ENCODE results near the gene QRICH1.

QRICH1 gene

GRCh38 chr3:49053543-49053942, 40.3 kb downstream of the QRICH1 start:
- H3K4me3 ChIP-seq (ENCODE audit: low read length) = no peak overlapping the region
- TF ChIP-seq CTCF (conservative IDR thresholded peaks at IDR 0.05; ENCODE audit: low read depth, low read length) = no peak
- DNase-seq (ENCODE audit: low read depth) = no peak

GRCh38 chr3:49035281-49035680, 58.6 kb downstream of the QRICH1 start:
- H3K4me3 ChIP-seq (ENCODE audit: low read length) = no peak overlapping the region
- DNase-seq (ENCODE audit: low read depth) = no peak
- TF ChIP-seq CTCF (conservative IDR thresholded peaks at IDR 0.05; ENCODE audit: low read depth, low read length) = no peak

GRCh38 chr3:49034650-49035049, 59.2 kb downstream of the QRICH1 start:
- DNase-seq (ENCODE audit: low read depth) = no peak
- TF ChIP-seq CTCF (conservative IDR thresholded peaks at IDR 0.05; ENCODE audit: low read depth, low read length) = no peak

GRCh38 chr3:49032646-49033304, 61.1 kb downstream of the QRICH1 start:
- TF ChIP-seq CTCF (conservative IDR thresholded peaks at IDR 0.05; ENCODE audit: low read depth, low read length) = no peak
- DNase-seq (ENCODE audit: low read depth) = no peak
- no peak overlapping the region for H3K4me3 ChIP-seq (ENCODE audit: low read length)

More at GRCh38 chr3:49034650-49035049, 59.2 kb downstream of the QRICH1 start:
- H3K4me3 ChIP-seq (ENCODE audit: low read length) = no peak overlapping the region

- no peak overlapping the region for H3K4me3 ChIP-seq (ENCODE audit: low read length)
- TF ChIP-seq CTCF (conservative IDR thresholded peaks at IDR 0.05; ENCODE audit: low read depth, low read length) = no peak
- no peak for DNase-seq (ENCODE audit: low read depth)
These were observed 63.5 kb downstream of the QRICH1 start for GRCh38 chr3:49030321-49030720.

GRCh38 chr3:49029563-49029884, 64.3 kb downstream of the QRICH1 start:
- TF ChIP-seq CTCF (conservative IDR thresholded peaks at IDR 0.05; ENCODE audit: low read depth, low read length) = no peak
- H3K4me3 ChIP-seq (ENCODE audit: low read length) = peak overlapping the region; percentile 87
- DNase-seq (ENCODE audit: low read depth) = no peak

All from retinal pigment epithelial cell (primary cell).